Stimulated activated CD8-positive, alpha-beta memory T cell treated with anti-CD3 and anti-CD28 coated beads, Interleukin-2, amount 100 ng/mL, for 1 hour (primary cell): ENCODE data around the gene NOS1.
"Not testable (repeated sequence)": the region's sequence is repeated elsewhere in the genome, so short reads cannot be mapped to it uniquely, and the experiment has no call there.

Experiments
- DNase-seq, 2 donors: peaks; one replicate each; pipeline ENCODE4 v3.0.0-alpha.2; 2020; ENCODE audit warnings: low read depth in 2 of 2

The NOS1 gene

DNA sequence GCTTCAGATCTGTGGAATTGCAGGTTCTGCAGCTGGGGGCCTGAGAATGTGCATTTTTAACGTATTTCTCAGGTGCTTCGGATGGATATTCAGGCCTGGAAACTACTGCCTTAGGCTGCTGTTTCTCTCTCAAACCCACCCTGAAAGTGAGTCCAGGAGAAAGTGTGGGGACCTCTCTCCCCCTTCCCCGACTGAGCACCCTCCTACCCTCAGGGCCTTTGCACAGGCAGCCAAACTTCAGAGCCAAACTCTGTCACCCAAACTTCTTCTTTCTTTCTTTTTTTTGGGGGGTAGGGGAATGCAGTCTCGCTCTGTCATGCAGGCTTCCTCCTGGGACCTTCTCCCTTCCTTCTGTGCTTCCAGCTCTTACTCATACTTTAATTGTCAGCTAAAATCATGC, 88.7 kb downstream of the NOS1 start:
- no peak for DNase-seq

GRCh38 chr12:117262749-117263148, 98.7 kb downstream of the NOS1 start:
- no peak for DNase-seq

- DNase-seq, result no peak
These were observed 100.2 kb downstream of the NOS1 start for GRCh38 chr12:117261247-117261646.

DNA sequence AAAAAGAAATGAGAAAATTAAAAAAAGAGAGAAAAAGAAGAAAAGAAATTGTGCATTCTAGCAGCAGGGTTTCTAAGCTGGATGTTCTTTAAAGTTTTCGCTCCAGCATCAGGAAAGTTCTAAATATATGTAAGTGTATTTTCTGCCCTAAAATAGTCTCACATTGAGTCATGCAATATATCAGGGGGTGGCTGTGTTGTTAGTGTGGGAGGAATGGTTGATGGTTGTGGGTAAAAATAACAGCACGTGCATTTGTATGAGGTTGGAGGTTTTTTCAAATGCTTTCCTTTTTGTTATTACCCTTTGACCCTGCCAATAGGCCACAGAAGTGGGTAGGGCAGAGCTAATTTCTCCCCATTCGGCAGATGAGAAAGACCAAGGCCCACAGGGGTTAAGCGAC, 106.0 kb downstream of the NOS1 start:
- no peak for DNase-seq

- no peak for DNase-seq
These were observed 117.9 kb downstream of the NOS1 start for GRCh38 chr12:117243488-117243887.

DNA sequence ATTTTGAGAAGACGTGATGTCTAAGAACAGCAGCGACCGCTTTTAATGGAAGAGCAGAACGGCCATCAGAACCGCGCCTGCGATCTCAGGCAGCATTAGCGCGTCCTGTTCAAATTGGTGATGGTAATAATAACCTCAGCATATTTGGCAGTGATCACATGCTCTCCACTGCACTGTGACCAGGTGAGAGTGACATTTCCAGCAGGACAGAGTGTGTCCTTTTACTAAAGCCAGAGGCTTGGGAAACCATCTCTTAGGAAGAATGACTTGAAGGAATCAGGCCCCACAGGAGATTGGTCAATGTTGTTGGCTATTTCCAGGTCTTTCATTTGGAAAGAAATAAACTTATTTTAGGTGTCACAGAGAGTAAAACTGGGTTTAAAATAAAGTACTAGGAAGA, 119.7 kb downstream of the NOS1 start:
- no peak for DNase-seq

- DNase-seq, result no peak
These were observed 121.2 kb downstream of the NOS1 start for GRCh38 chr12:117240081-117240755.

DNA sequence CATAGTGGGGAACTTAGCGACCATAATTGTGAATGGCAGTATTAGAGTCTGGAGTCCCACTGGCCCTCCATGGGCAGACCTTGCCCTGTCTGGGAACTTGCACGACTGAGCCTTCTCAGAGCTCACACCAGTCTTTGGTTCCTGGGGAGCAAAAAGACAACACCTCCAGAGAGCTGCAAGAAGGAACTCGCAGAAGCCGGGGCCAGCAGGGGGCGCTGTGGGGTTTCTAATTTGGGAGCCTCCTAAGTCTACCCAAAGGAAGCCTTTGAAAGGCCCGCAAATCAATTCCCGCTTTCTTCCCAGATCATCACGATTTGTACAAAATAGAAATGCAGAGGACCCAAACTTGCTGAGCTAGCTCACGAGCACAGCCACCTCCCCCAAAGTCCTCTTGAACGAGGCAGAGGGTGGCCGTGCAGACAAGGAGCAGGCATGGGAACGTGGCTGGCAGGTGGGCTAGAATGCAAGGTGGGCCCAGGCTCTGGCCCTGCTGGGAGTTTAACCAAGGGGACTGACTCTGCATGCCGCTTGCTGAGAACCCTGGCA, 124.9 kb downstream of the NOS1 start:
- peak; percentile 50 to 52 for DNase-seq

GRCh38 chr12:117235261-117235660, 126.2 kb downstream of the NOS1 start:
- no peak for DNase-seq

DNA sequence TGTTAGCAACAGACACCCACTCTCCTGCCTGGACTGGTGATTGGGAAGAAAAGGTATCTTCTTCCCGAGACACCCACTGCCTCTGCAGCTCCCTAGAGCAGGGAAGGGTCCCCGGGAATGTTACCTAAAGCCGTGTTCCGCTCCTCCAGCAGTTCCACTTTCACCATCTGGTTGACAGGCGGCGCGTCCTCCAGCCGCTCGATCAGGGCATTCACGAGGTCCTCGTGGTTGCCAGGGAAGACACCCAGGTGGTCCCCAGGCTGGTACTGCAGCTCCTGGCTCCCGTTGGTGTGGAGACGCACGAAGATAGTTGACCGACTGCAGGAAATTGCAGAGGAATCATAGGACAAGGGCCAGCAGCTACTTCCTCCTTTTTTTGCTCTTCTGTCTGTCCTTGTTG, 127.0 kb downstream of the NOS1 start:
- no peak for DNase-seq

- no peak for DNase-seq
These were observed 129.7 kb downstream of the NOS1 start for GRCh38 chr12:117231750-117232149.

GRCh38 chr12:117228239-117228638, 133.2 kb downstream of the NOS1 start:
- no peak for DNase-seq

GRCh38 chr12:117227000-117227653, 134.3 kb downstream of the NOS1 start:
- no peak for DNase-seq

- DNase-seq, result no peak
These were observed 134.9 kb downstream of the NOS1 start for GRCh38 chr12:117226505-117226904.

DNA sequence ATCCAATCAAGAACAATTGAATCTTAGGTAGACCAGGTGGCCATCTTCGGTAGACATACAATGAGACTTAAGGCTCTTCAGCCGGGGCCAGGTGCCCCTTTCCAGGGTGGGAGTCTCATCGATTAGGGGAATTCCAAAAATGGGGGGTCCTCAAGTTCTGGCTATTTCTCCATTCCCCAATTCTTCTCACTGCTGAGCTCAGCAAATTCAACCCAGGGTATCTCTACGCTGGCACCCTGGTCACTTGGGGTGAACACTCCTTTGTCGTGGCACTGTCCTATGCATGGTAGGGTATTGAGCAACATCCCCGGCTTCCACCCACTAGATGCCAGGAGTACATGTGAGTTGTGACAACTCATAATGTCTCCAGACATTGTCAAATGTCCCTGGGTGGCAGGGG, 136.2 kb downstream of the NOS1 start:
- DNase-seq, result no peak

DNA sequence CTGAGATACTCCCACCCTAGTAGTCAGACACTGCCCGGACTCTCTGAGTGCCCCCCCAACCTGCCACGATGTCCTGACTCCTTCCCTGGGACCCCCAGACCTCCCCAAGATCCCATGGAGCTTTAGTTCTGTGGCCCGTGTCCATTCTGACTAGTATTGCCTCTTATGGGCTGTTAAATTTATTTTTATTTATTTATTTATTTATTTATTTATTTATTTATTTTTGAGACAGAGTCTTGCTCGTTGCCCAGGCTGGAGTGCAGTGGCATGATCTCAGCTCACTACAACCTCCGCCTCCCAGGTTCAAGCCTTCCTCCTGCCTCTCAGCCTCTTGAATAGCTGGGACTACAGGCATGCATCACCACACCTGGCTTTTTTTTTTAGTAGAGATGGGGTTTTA, 140.5 kb downstream of the NOS1 start:
- DNase-seq, result not testable (repeated sequence)

GRCh38 chr12:117218149-117218548, 143.3 kb downstream of the NOS1 start:
- no peak for DNase-seq

- DNase-seq, result no peak
These were observed 144.7 kb downstream of the NOS1 start for GRCh38 chr12:117216686-117217085.

- DNase-seq, result no peak
These were observed 146.6 kb downstream of the NOS1 start for GRCh38 chr12:117214797-117215196.

GRCh38 chr12:117213295-117213808, 148.1 kb downstream of the NOS1 start:
- DNase-seq, result no peak

- DNase-seq, result peak; percentile 27 to 35
These were observed 148.7 kb downstream of the NOS1 start for GRCh38 chr12:117212563-117213190.

- no peak for DNase-seq
These were observed 151.0 kb downstream of the NOS1 start for GRCh38 chr12:117210266-117210918.
